GM21381 (cell line): Measurements from ENCODE around the gene TEC.

Experiments
- ATAC-seq: cut with Tn5 transposase; IDR thresholded peaks from one replicate; pipeline ENCODE4 v1.9.1; 2021; ENCODE audit warnings: mild to moderate bottlenecking, moderate library complexity; ENCODE audit not compliant: unreplicated experiment

TEC gene

DNA sequence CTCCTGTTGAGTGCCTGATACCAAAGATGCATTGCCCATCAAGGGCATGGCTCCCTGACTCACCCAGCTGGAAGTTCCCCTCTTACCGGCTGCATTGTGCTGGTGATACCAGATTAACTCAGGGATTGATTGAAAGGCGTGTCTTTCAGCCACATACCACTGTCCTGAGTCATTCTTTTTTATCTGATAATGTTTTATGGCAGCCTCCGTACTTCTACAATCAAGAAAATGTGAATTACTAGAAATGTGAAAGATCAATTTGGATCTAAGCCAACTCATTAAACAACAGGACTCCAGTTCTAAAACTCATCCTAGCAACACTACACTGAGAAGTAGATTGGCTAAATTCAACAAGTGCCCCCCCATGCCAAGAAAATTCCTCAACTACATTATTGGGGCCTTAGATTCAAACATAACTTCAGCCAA, 175.6 kb downstream of the TEC start:
- no peak for ATAC-seq

DNA sequence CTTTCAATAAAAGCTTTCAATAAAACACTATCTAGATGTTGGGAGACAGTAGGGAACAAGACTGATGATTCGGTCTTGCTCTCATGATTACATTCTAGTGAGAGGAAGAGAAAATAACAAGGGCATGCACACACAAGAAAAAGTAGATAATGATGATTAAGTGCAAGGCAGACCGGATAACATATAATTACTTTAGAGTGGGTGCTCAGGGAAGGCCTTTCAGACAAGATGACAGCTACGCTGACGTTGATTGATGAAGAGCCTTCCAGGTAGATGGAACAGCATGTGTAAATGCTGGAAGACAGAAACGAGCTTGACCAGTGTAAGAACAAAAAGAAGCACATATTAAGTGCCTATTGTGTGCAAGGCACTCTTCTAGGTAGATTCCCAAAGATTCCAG, 179.0 kb downstream of the TEC start:
- no peak for ATAC-seq

DNA sequence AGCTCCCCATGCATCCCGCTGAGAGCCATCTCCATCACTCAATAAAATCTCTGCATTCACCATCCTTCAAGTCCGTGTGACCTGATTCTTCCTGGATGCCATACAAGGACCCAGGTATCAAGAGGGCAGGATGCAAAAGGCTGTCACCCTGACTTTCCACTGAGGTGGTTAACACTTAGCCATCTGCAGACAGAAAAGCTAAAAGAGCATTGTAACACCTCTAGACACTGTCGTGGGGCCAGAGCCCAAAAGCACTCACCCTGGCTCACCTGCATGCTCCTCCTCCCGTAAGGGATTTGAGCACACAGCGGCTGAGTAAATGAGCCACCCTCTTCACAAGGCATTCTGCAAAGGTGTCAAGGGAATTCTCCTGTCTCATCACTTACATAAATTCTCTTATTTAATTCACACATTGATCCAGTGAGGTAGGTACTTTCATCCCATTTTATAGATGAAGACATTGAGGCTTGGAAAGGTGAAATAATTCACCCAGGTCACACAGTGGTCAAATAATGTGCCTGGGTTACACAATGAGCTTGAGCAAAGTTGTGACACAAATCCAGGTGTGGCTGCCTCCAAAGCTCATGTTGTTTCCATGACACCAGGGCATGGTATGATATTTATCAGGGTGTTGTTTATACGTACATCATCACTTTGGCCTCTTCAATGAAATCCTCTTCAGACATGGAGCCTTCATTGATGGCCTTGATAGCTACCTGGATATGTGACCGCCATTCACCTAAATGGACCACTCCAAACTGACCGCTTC, 183.6 kb downstream of the TEC start:
- ATAC-seq, result no peak
